Loucy (cell line): ENCODE measurements around the gene P3H4.
A peak's percentile ranks its signal among the peaks of the same experiment; 100 is the strongest.

Source experiments
- H2AFZ ChIP-seq: fragments of 200-600 bp; sonication (generic); 2 replicates; pipeline ENCODE4 v1.6.0; 2016; ENCODE audit warnings: antibody characterized with exemption, mild to moderate bottlenecking, low read length, moderate library complexity
- H3F3A ChIP-seq: fragments of 200-600 bp; 2 replicates; pipeline ENCODE4 v1.6.0; 2016; ENCODE audit warnings: antibody characterized with exemption, low read depth, mild to moderate bottlenecking
- H3K27me3 ChIP-seq: fragments of 200-600 bp; sonication (generic); 2 replicates; pipeline ENCODE4 v1.6.1; 2014; ENCODE audit warnings: low read length, mild to moderate bottlenecking; ENCODE audit not compliant: insufficient read depth, poor library complexity, severe bottlenecking
- H3K36me3 ChIP-seq: fragments of 200-600 bp; sonication (generic); 2 replicates; pipeline ENCODE4 v1.6.1; 2016; ENCODE audit warnings: low read length; ENCODE audit not compliant: insufficient read depth
- H3K4me1 ChIP-seq: fragments of 200-600 bp; sonication (generic); 2 replicates; pipeline ENCODE4 v1.5.1; 2014; ENCODE audit warnings: low read length, mild to moderate bottlenecking; ENCODE audit not compliant: insufficient read depth, poor library complexity, severe bottlenecking
- H3K4me2 ChIP-seq: fragments of 200-600 bp; sonication (generic); 2 replicates; pipeline ENCODE4 v1.6.0; 2014; ENCODE audit warnings: antibody characterized with exemption, low read length, low read depth, mild to moderate bottlenecking; ENCODE audit not compliant: poor library complexity, severe bottlenecking
- H3K4me3 ChIP-seq: fragments of 200-600 bp; sonication (generic); 2 replicates; pipeline ENCODE4 v1.5.1; 2014; ENCODE audit warnings: low read length, mild to moderate bottlenecking, mixed read lengths; ENCODE audit not compliant: poor library complexity, severe bottlenecking
- H3K79me2 ChIP-seq: fragments of 200-600 bp; sonication (generic); 2 replicates; pipeline ENCODE4 v1.6.1; 2014; ENCODE audit warnings: low read length; ENCODE audit not compliant: insufficient read depth
- H3K9ac ChIP-seq: fragments of 200-600 bp; sonication (generic); 2 replicates; pipeline ENCODE4 v1.6.0; 2014; ENCODE audit warnings: mild to moderate bottlenecking, low read depth, low read length, moderate library complexity; ENCODE audit not compliant: poor library complexity, severe bottlenecking
- H3K9me2 ChIP-seq: fragments of 200-600 bp; sonication (generic); replicated peaks from 2 replicates; pipeline ENCODE4 v1.6.1; 2016; ENCODE audit warnings: low read depth, low read length, mixed read lengths
- H3K9me3 ChIP-seq: fragments of 200-600 bp; sonication (generic); 2 replicates; pipeline ENCODE4 v1.6.1; 2014; ENCODE audit warnings: mild to moderate bottlenecking, antibody characterized with exemption, low read length, low read depth; ENCODE audit not compliant: insufficient read depth
- H4K20me1 ChIP-seq: fragments of 200-600 bp; sonication (generic); 2 replicates; pipeline ENCODE4 v1.6.0; 2014; ENCODE audit warnings: antibody characterized with exemption, low read length, mild to moderate bottlenecking; ENCODE audit not compliant: insufficient read depth, poor library complexity, severe bottlenecking
- CTCF ChIP-seq: fragments of 200-600 bp; sonication (generic); conservative IDR thresholded peaks from 2 replicates; pipeline ENCODE4 v1.5.1; 2014; ENCODE audit warnings: mild to moderate bottlenecking, antibody characterized with exemption, low read length
- EZH2phosphoT487 ChIP-seq: fragments of 200-600 bp; IDR thresholded peaks from 2 replicates; pipeline ENCODE4 v1.6.1; 2018; ENCODE audit warnings: antibody characterized with exemption, mild to moderate bottlenecking, moderate library complexity, borderline replicate concordance

Gene P3H4

GRCh38 chr17:41773731-41774193 lies 38.0 kb downstream of the P3H4 start:
- no peak overlapping the region for H3K9ac ChIP-seq
- H3K79me2 ChIP-seq, result peaks cover 57% of the 10 kb centered on the region

GRCh38 chr17:41773190-41773588 lies 38.6 kb downstream of the P3H4 start:
- H2AFZ ChIP-seq, result no peak overlapping the region
- peaks cover 47% of the 10 kb centered on the region for H4K20me1 ChIP-seq
- no peaks in the 10 kb centered on the region for H3K4me1 ChIP-seq
- peaks cover 56% of the 10 kb centered on the region; the same call in 1 of the 2 replicates for H3K36me3 ChIP-seq
- no peak overlapping the region for H3K4me3 ChIP-seq
- H3K9me2 ChIP-seq, result no peaks in the 10 kb centered on the region
- no peaks in the 10 kb centered on the region for H3F3A ChIP-seq
- TF ChIP-seq CTCF, result no peak
- TF ChIP-seq EZH2phosphoT487, result no peak
- no peaks in the 10 kb centered on the region for H3K27me3 ChIP-seq
- H3K79me2 ChIP-seq, result peaks cover 54% of the 10 kb centered on the region
- H3K9me3 ChIP-seq, result no peaks in the 10 kb centered on the region
- H3K4me2 ChIP-seq, result no peak overlapping the region
- H3K9ac ChIP-seq, result no peak overlapping the region

More at GRCh38 chr17:41773731-41774193, 38.0 kb downstream of the P3H4 start:
- Histone ChIP-seq H3K4me3 (no peak overlapping the region), H3F3A (no peaks in the 10 kb centered on the region), H3K4me1 (no peaks in the 10 kb centered on the region), H2AFZ (no peak overlapping the region), H3K9me2 (no peaks in the 10 kb centered on the region), H3K27me3 (no peaks in the 10 kb centered on the region), H3K9me3 (no peaks in the 10 kb centered on the region), H3K36me3 (peaks cover 51% of the 10 kb centered on the region; the same call in 1 of the 2 replicates), H3K4me2 (peak overlapping the region; percentile 40), H4K20me1 (peaks cover 50% of the 10 kb centered on the region)
- TF ChIP-seq EZH2phosphoT487 (no peak), CTCF (no peak)

- Histone ChIP-seq H3K9me3 (no peaks in the 10 kb centered on the region), H3K36me3 (peaks cover 59% of the 10 kb centered on the region; the same call in 1 of the 2 replicates), H3K4me2 (no peak overlapping the region), H3F3A (no peaks in the 10 kb centered on the region), H2AFZ (no peak overlapping the region), H4K20me1 (peaks cover 42% of the 10 kb centered on the region), H3K4me1 (no peaks in the 10 kb centered on the region), H3K27me3 (no peaks in the 10 kb centered on the region), H3K9ac (no peak overlapping the region), H3K9me2 (no peaks in the 10 kb centered on the region), H3K79me2 (peaks cover 49% of the 10 kb centered on the region), H3K4me3 (no peak overlapping the region)
- no peak for TF ChIP-seq EZH2phosphoT487
- TF ChIP-seq CTCF, result no peak
These were observed 39.1 kb downstream of the P3H4 start for GRCh38 chr17:41772586-41773189.
